ENCODE results near the gene USP53. TPM values are rescaled to one million over a fixed set of nuclear protein-coding genes. Genes with fewer than 3 reads are reported as not detected.

The USP53 gene
- total and polyA plus RNA-seq, 3 donors from 2014 or later = 13.1 to 48.1 (median 46.9) TPM

DNA sequence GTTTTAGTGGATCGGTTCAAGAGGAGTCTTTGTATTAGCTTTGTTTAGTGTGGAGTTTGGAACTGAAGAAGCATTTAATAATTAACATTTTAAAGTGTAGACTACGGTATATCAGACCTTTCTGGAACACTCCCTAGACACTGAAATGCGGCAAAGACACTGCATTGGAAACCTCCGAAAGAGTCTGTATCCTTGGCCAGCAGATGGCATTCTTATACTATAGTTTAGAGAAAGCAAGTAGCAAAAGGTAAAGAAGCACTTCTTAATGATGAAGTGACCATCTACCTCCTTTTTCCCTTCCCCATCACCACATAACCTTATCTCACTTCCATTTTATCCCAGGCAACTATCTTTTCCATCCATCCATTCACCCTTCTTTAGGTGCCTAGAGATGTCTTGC, 101.8 kb downstream of the USP53 start:
- peak; percentile 34 for DNase-seq
- Histone ChIP-seq H3K4me3 (no peak overlapping the region), H3K36me3 (ENCODE audit: low read depth, missing control alignments) (no peaks in the 10 kb centered on the region), H3K9me3 (no peaks in the 10 kb centered on the region), H3K27me3 (no peaks in the 10 kb centered on the region), H3K27ac (no peak overlapping the region), H3K4me1 (no peaks in the 10 kb centered on the region)
- no peak for TF ChIP-seq POLR2A (IDR thresholded peaks at IDR 0.05)
- TF ChIP-seq, protein P1, sequence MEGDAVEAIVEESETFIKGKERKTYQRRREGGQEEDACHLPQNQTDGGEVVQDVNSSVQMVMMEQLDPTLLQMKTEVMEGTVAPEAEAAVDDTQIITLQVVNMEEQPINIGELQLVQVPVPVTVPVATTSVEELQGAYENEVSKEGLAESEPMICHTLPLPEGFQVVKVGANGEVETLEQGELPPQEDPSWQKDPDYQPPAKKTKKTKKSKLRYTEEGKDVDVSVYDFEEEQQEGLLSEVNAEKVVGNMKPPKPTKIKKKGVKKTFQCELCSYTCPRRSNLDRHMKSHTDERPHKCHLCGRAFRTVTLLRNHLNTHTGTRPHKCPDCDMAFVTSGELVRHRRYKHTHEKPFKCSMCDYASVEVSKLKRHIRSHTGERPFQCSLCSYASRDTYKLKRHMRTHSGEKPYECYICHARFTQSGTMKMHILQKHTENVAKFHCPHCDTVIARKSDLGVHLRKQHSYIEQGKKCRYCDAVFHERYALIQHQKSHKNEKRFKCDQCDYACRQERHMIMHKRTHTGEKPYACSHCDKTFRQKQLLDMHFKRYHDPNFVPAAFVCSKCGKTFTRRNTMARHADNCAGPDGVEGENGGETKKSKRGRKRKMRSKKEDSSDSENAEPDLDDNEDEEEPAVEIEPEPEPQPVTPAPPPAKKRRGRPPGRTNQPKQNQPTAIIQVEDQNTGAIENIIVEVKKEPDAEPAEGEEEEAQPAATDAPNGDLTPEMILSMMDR (IDR thresholded peaks at IDR 0.05) = peak in 2 of 3 experiments; percentile 11 to 32
- WGBS, 2 donors = 25 to 34% methylated on average over 4 of the region's 4 CpGs
- intact Hi-C loops (cut with DNase I; ENCODE audit: low total_unique reads) = no loop called here

DNA sequence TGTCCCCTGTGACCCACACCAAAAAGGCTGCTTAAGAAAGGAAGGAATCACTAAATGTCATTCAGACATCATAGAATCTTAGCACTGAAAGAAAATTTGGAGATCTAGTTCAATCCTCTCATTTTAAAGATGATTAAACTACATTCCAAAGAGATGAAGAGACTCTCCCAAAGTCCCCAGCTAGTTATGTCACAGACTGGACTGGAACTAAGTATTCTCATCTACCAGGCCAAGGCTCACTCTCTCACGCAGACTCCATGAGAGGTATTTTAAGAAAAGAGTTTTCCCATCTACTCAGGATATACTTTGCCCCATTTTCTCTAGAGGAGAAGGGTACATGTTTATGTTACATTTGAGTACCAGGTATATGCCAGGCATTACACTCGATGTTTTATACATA, 102.5 kb downstream of the USP53 start:
- TF ChIP-seq POLR2A (IDR thresholded peaks at IDR 0.05) = no peak
- H3K27ac ChIP-seq = no peak overlapping the region

DNA sequence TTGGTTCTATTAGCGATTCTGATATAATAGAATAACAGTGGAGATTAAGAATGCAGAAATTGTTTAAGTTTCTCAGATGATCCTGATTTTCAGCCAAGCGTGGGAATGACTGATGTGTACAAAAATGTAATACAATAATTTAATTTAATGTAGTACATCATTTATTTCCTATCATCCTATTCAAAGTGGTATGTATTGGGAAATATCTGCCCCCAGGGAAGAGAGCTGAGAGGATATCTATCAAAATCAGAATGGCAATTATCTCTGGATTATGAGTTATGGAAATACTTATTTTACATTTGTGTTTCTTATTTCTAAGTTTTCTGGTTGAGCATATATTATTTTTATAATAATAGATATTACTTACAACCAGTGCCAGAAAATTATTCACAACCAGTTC, 105.5 kb downstream of the USP53 start:
- Histone ChIP-seq H3K9me3 (no peaks in the 10 kb centered on the region), H3K4me3 (no peak overlapping the region), H3K27ac (no peak overlapping the region), H3K4me1 (no peaks in the 10 kb centered on the region), H3K27me3 (no peaks in the 10 kb centered on the region), H3K36me3 (ENCODE audit: low read depth, missing control alignments) (no peaks in the 10 kb centered on the region)
- intact Hi-C loops (cut with DNase I; ENCODE audit: low total_unique reads) = no loop called here
- WGBS, 2 donors = 49 to 72% methylated on average over 2 of the region's 2 CpGs
- no peak for DNase-seq
- TF ChIP-seq, protein P1 (IDR thresholded peaks at IDR 0.05) = no peak
- TF ChIP-seq POLR2A (IDR thresholded peaks at IDR 0.05) = no peak

More for the DNA sequence above, 102.5 kb downstream of the USP53 start:
- no peaks in the 10 kb centered on the region for H3K9me3 ChIP-seq
- intact Hi-C loops (cut with DNase I; ENCODE audit: low total_unique reads) = no loop called here
- no peak for DNase-seq
- H3K27me3 ChIP-seq = no peaks in the 10 kb centered on the region
- 82 to 86% methylated on average over 2 of the region's 2 CpGs for WGBS, 2 donors
- no peaks in the 10 kb centered on the region for H3K4me1 ChIP-seq
- no peak overlapping the region for H3K4me3 ChIP-seq
- H3K36me3 ChIP-seq (ENCODE audit: low read depth, missing control alignments) = no peaks in the 10 kb centered on the region

DNA sequence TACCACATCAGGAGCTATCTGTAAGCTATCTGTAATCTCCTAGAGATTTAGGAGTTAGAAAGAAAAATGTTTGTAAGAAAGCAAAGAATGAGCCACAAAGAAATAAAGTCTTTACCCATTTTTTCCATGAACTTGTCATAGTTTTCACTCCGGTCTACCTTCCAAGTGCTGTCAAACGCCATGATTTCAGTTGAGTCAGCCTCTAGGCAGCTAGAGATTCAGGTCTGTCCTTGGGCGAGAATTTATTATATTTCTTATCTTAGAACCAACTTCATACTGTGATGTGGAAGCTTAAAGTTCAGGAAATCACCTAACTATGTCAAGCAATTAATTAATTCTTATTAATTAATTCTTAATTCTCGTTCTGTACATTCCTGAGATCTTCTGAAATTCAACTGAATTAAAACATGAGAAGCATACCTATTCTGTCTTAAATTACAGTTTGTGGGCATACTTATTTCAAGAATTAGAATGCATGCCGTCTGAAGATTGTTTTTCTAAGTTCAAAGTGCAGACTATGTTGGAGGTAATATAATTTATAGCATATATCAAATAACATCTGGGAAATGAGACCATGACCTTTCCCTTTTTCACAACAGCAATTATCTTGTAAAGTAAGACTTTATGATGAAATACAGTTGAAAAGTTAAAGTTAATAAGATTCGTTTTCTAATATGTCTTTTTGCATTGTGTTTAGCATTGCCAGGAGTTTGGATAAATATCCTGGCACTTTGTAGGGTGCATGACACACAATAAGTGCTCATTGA, 109.6 kb downstream of the USP53 start, which contains the start of gene FABP2:
FABP2 (minus strand) TSS at position 218 of the 767 bp plus-strand sequence; CDS start at position 182, 36 bp downstream.
- intact Hi-C loops (cut with DNase I; ENCODE audit: low total_unique reads) = no loop called here
- no peak within 1 kb of the TSS for H3K27ac ChIP-seq
- no peak within 1 kb of the TSS for H3K4me3 ChIP-seq
- WGBS, 2 donors = 60 to 70% methylated on average over 6 of the region's 6 CpGs
- H3K9me3 ChIP-seq = no peaks in the 10 kb centered on the region
- no peaks in the 10 kb centered on the region for H3K36me3 ChIP-seq (ENCODE audit: low read depth, missing control alignments)
- H3K27me3 ChIP-seq = no peaks in the 10 kb centered on the region
- no peaks in the 10 kb centered on the region for H3K4me1 ChIP-seq
- TF ChIP-seq, protein P1 (IDR thresholded peaks at IDR 0.05) = no peak
- no peak for TF ChIP-seq POLR2A (IDR thresholded peaks at IDR 0.05)
- no peak for DNase-seq

DNA sequence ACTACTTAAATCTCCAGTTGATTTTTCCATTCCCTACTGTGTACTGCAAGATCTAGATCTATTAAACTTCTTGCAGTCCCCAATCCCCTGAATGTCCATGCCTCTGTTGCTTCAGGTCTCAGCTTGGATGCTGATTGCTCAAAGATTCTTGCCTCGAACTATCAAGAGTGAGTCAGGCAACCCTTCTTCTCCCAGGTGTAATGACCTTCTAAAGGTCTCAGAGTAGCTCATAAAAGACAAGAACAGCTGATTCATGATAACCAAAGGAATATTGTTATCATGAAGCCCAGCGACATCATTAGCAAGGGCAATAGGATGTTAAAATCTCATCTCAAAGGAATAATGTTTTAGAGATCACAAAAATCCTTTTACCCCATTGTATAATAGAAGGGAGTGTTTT, 116.2 kb downstream of the USP53 start:
- Histone ChIP-seq H3K27ac (no peak overlapping the region), H3K27me3 (no peaks in the 10 kb centered on the region), H3K4me1 (no peaks in the 10 kb centered on the region), H3K4me3 (no peak overlapping the region), H3K36me3 (ENCODE audit: low read depth, missing control alignments) (no peaks in the 10 kb centered on the region), H3K9me3 (no peaks in the 10 kb centered on the region)
- 82 to 90% methylated on average over 2 of the region's 2 CpGs for WGBS, 2 donors
- intact Hi-C loops (cut with DNase I; ENCODE audit: low total_unique reads) = no loop called here
- DNase-seq = no peak
- TF ChIP-seq POLR2A (IDR thresholded peaks at IDR 0.05) = no peak
- TF ChIP-seq, protein P1 (IDR thresholded peaks at IDR 0.05) = no peak

Data from testis (tissue), 3 donors.